ENCODE results near the gene TMEM61.

The TMEM61 gene

DNA sequence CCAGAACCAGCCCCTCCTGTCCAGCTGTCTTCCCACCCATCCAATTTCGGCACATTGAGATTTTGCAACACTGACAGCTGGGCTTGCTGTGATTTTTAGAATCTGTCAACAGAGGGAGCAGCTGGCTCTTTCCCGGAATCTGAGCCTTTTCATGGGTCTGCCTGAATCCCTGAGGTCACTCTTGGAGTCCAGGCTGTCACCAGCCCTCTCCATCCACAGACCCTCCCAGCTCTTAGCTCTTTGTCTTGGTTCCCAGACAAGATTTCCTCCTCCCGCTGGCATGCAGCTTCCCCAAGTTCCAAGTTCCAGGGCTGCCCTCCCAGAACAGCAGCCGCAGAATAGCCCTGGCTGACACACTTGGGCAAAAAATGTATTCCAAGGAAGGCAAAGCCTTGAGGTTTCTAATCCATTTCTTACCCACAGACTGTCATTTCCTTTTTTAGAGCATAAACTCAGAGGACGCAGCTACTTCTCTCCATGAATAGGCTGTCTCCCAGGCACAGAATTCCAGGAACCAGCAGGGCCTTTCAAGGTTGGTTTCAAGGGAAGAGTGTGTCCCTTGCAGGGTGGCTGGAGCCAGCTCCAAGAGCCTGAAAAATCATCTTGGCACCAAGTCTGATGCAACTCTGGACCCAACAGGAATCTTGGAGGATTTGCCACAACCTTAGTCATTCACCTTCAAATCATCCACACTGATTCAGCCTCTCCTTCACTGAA is 7.1 kb upstream of the TMEM61 start:
- Histone ChIP-seq H3K4me1 (peaks cover 6% of the 10 kb centered on the region), H3K79me2 (no peaks in the 10 kb centered on the region), H3K36me3 (ENCODE audit: control insufficient read depth, insufficient read depth, low read length) (no peaks in the 10 kb centered on the region), H2AFZ (no peak overlapping the region), H3K27ac (no peak overlapping the region), H3K4me3 (ENCODE audit: low read depth, low read length) (no peak overlapping the region), H3K9ac (no peak overlapping the region), H3K27me3 (ENCODE audit: control insufficient read depth, insufficient read depth, low read length) (no peaks in the 10 kb centered on the region), H3K4me2 (ENCODE audit: low read length) (no peak overlapping the region), H3K9me3 (ENCODE audit: control insufficient read depth, low read length) (no peaks in the 10 kb centered on the region)
- TF ChIP-seq, protein P1, sequence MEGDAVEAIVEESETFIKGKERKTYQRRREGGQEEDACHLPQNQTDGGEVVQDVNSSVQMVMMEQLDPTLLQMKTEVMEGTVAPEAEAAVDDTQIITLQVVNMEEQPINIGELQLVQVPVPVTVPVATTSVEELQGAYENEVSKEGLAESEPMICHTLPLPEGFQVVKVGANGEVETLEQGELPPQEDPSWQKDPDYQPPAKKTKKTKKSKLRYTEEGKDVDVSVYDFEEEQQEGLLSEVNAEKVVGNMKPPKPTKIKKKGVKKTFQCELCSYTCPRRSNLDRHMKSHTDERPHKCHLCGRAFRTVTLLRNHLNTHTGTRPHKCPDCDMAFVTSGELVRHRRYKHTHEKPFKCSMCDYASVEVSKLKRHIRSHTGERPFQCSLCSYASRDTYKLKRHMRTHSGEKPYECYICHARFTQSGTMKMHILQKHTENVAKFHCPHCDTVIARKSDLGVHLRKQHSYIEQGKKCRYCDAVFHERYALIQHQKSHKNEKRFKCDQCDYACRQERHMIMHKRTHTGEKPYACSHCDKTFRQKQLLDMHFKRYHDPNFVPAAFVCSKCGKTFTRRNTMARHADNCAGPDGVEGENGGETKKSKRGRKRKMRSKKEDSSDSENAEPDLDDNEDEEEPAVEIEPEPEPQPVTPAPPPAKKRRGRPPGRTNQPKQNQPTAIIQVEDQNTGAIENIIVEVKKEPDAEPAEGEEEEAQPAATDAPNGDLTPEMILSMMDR (IDR thresholded peaks at IDR 0.05) = peak; percentile 34

DNA sequence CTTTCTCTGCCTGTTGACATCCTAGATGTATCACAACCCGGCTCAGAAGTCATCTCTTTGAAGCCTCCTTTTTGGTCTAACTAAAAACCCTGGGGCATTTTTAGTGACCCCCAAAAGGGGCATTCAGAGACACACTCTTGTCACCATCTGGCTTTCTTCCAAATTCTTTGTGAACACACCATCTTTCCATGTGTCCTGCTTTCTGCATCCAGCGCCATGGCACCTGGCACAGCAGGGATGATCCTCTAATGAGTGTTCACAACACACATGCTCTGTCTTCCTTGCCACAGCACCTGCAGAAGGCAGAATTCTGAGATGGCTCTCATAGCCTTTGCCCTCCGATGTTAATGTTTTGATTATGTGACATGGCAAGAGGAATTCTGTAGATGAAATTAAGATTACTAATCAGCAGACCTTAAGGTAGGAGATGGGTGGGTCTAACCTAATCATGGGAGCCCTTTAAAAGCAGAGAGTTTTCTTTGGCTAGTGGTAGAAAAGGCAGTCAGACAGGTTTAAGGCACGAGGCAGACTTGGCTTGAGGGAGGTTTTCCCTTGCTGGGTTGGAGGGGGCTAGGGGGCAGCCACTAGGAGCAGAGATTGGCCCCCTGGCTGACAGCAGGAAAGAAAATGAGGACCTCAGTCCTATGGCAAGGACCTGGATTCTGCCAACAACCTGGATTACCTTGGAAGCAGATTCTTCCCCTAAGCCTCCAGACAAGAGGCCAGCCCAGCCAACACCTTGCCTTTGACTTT is 4.9 kb upstream of the TMEM61 start:
- Histone ChIP-seq H3K9me3 (ENCODE audit: control insufficient read depth, low read length) (no peaks in the 10 kb centered on the region), H3K27ac (no peak overlapping the region), H3K9ac (no peak overlapping the region), H3K4me2 (ENCODE audit: low read length) (no peak overlapping the region), H3K27me3 (ENCODE audit: control insufficient read depth, insufficient read depth, low read length) (no peaks in the 10 kb centered on the region), H3K79me2 (no peaks in the 10 kb centered on the region), H3K4me3 (ENCODE audit: low read depth, low read length) (no peak overlapping the region), H2AFZ (no peak overlapping the region), H3K36me3 (ENCODE audit: control insufficient read depth, insufficient read depth, low read length) (no peaks in the 10 kb centered on the region), H3K4me1 (peaks cover 8% of the 10 kb centered on the region)
- TF ChIP-seq, protein P1 (IDR thresholded peaks at IDR 0.05) = no peak

DNA sequence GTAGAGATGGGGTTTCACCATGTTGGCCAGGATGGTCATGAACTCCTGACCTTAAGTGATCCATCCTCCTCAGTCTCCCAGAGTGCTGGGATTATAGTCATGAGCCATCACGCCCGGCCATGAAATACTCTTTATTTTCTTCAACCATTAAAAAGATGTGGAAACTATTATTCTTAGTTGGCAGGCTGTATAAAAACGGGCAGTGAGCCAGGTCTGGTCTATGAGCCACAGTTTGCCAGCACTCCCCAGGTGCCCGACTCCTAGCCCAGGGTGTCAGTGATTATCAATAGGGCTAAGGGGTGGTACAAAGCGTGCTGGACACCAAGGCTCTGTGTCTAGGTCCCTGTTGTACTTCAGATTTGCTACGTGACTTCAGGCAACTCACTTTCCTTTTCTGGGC is 3.7 kb upstream of the TMEM61 start:
- Histone ChIP-seq H3K4me2 (ENCODE audit: low read length) (no peak overlapping the region), H3K9me3 (ENCODE audit: control insufficient read depth, low read length) (no peaks in the 10 kb centered on the region), H3K9ac (no peak overlapping the region), H3K27me3 (ENCODE audit: control insufficient read depth, insufficient read depth, low read length) (no peaks in the 10 kb centered on the region), H3K36me3 (ENCODE audit: control insufficient read depth, insufficient read depth, low read length) (no peaks in the 10 kb centered on the region), H3K4me1 (peaks cover 8% of the 10 kb centered on the region), H2AFZ (no peak overlapping the region), H3K4me3 (ENCODE audit: low read depth, low read length) (no peak overlapping the region), H3K79me2 (no peaks in the 10 kb centered on the region), H3K27ac (no peak overlapping the region)
- TF ChIP-seq, protein P1 (IDR thresholded peaks at IDR 0.05) = no peak

DNA sequence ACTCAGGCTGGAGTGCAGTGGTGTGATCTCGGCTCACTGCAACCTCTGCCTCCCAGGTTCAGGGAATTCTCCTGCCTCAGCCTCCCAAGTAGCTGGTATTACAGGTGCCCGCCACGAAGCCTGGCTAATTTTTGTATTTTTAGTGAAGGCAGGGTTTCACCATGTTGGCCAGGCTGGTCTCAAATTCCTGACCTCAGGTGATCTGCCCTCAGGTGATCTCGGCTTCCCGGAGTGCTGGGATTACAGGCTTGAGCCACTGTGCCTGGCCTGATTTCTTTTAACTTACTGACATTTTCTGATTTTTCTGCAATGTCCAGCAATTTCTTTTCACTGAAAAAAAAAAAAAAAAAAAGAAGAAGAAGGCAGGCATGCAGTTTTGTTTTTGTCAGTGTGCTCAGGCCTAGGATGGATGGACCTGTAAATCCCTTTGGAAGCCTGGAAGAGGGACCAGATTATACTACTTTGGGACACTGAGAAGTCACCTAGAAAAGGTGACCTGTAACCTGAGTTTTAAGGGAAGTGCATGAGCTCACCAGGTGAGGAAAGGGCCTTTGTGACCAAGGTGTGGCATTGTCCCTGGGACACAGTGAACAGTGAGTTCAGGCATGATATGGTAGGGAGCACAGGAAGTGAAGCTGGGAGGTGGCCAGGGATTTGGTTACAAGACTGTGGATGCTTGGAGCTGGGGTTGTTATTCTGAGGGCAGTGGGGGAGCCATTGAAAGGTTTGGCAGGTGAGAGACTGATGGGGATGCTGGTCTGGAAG is 2.7 kb upstream of the TMEM61 start:
- Histone ChIP-seq H3K9me3 (ENCODE audit: control insufficient read depth, low read length) (no peaks in the 10 kb centered on the region), H3K4me3 (ENCODE audit: low read depth, low read length) (peak overlapping the region; percentile 19), H3K9ac (no peak overlapping the region), H3K4me2 (ENCODE audit: low read length) (peak overlapping the region; percentile 36), H3K27me3 (ENCODE audit: control insufficient read depth, insufficient read depth, low read length) (no peaks in the 10 kb centered on the region), H3K27ac (peak overlapping the region; percentile 36), H3K36me3 (ENCODE audit: control insufficient read depth, insufficient read depth, low read length) (no peaks in the 10 kb centered on the region), H3K4me1 (peaks cover 8% of the 10 kb centered on the region), H2AFZ (no peak overlapping the region), H3K79me2 (no peaks in the 10 kb centered on the region)
- TF ChIP-seq, protein P1 (IDR thresholded peaks at IDR 0.05) = no peak
